Smooth muscle cell of the umbilical artery (primary cell): ENCODE results near the gene ASB5. TPM values are rescaled to one million over a fixed set of nuclear protein-coding genes. Genes with fewer than 3 reads are reported as not detected.

ENCODE experiments used
- total RNA-seq: library from RNA; depleted of rRNA; stranded (reverse); fragments of >200 nt; gene quantifications from 2 replicates; pipeline ENCODE4 v1.2.3, GENCODE V29; 2014

ASB5 gene, protein sequence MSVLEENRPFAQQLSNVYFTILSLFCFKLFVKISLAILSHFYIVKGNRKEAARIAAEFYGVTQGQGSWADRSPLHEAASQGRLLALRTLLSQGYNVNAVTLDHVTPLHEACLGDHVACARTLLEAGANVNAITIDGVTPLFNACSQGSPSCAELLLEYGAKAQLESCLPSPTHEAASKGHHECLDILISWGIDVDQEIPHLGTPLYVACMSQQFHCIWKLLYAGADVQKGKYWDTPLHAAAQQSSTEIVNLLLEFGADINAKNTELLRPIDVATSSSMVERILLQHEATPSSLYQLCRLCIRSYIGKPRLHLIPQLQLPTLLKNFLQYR
- total RNA-seq = not detected in 2 replicates

DNA sequence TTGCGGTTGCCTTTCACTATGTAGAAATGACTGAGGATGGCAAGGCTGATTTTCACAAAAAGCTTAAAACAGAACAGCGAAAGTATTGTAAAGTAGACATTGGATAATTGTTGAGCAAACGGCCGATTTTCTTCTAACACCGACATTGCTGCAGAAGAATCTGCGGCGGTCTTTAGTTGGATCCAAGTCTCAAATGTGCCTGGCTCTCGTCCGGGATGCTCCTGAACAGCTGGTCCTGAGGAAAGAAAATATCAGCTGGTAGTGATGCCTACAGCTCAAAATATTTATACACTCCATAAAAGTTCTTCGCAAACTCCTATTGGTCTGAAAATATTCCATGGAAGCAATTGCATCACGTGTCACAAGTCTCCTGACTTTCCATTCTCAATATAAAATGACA, at the start of gene ASB5:
Gene ASB5 (minus strand): TSS at position 260 of the 400 bp plus-strand sequence. CDS start 114 bp downstream, at position 146.

DNA sequence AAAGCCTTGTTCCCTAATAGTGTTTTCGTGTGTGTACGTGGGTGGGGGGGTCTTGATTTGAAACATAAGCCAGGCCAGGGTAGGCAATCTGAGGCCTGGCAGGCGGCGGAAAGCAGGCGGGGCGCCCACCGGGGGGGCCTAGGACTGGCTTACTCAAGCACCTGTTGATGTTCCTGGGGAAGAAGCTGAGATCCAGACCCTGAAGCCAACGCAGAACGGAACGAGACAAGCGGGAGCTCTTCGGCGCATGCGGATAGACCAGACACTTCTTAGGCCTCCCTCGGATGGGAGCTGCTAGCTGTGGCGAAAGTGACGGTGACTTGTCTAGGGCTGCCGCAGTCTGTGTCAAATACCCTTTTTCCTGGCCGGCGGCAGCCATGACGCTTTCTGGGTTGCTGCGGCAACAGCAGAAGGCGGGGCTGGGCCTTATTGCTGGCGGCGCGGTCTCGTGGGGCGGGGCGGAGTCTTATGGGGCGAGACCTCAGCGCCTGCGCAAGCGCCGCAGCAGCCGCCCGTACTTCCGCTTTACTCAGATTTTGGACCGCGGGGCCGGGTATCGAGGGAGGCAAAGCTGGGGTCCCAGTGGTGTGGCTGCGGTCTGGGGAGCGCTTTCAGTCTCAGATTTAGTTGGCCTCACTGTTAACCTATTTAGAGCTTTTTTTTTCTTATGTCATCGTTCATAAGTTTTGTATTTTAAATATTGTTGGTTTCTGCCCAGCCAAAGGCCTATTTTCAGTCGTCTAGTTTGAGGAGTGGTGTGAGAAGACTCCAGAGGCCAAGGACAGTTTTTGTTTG, 73.6 kb downstream of the ASB5 start, which contains the start of gene SPATA4:
Gene SPATA4 (minus strand): TSS at position 402 of the 795 bp plus-strand sequence. CDS start 23 bp downstream, at position 379.

Other genes with a start within 250 kb of the ASB5 start
- 2.0 and 2.7 TPM in 2 replicates for gene WDR17, start 203.4 kb downstream of the ASB5 start, total RNA-seq
- under 0.01 and 0.23 TPM in 2 replicates for gene SPATA4, start 73.6 kb downstream of the ASB5 start, total RNA-seq
- 145 and 155 TPM in 2 replicates for gene SPCS3, start 50.7 kb upstream of the ASB5 start, total RNA-seq